PC-3 (cell line): ENCODE measurements around the gene AJAP1. TPM values are rescaled to one million over a fixed set of nuclear protein-coding genes. Genes with fewer than 3 reads are reported as not detected.

Source experiments
- ATAC-seq: fragments of 200-7000 bp; cut with Tn5 transposase; 2 replicates; pipeline ENCODE4 v1.9.1; 2020; ENCODE audit warnings: mild to moderate bottlenecking, moderate library complexity
- BruUV-seq: library from RNA; stranded (reverse); fragments of 400-500 nt; replicated peaks from 2 replicates; lab custom pipeline; 2021; lab: Mats Ljungman, UMichigan
- CTCF ChIA-PET: fragments of 300-600 bp; sonication (Branson Sonifier 250); formaldehyde crosslinking; loops from one replicate; lab custom pipeline; 2022; ENCODE audit warnings: antibody characterized with exemption; lab: Charles Lee
- POLR2A ChIA-PET: fragments of 300-600 bp; sonication (Branson Sonifier 250); formaldehyde crosslinking; loops from one replicate; lab custom pipeline; 2022; ENCODE audit warnings: antibody characterized with exemption; ENCODE audit not compliant: unreplicated experiment; lab: Charles Lee
- DNase-seq: peaks from one replicate; pipeline ENCODE4 v3.0.0-alpha.2; 2015
- H2AFZ ChIP-seq: fragments of 300-600 bp; sonication (generic); 2 replicates; pipeline ENCODE4 v1.6.0; 2016; ENCODE audit warnings: antibody characterized with exemption, low read length
- H3F3A ChIP-seq: fragments of 300-600 bp; sonication (generic); one replicate; pipeline ENCODE4 v1.6.0; 2017; ENCODE audit warnings: antibody characterized with exemption, low read length, control low read depth, mild to moderate bottlenecking; ENCODE audit not compliant: unreplicated experiment
- H3K27ac ChIP-seq: fragments of 300-600 bp; sonication (generic); 2 replicates; pipeline ENCODE4 v1.5.1; 2016; ENCODE audit warnings: mild to moderate bottlenecking, low read length
- H3K27me3 ChIP-seq: fragments of 300-600 bp; sonication (generic); 2 replicates; pipeline ENCODE4 v1.6.1; 2016; ENCODE audit warnings: low read length, mixed read lengths
- H3K36me3 ChIP-seq: fragments of 300-600 bp; sonication (generic); 2 replicates; pipeline ENCODE4 v1.6.1; 2016; ENCODE audit warnings: low read depth, mixed run types, low read length, mixed read lengths
- H3K4me1 ChIP-seq: fragments of 300-600 bp; sonication (generic); 2 replicates; pipeline ENCODE4 v1.5.1; 2016; ENCODE audit warnings: low read length; ENCODE audit not compliant: insufficient read depth
- H3K4me2 ChIP-seq: fragments of 300-600 bp; sonication (generic); 2 replicates; pipeline ENCODE4 v1.6.0; 2016; ENCODE audit warnings: low read length
- H3K4me3 ChIP-seq: fragments of 300-600 bp; sonication (generic); 2 replicates; pipeline ENCODE4 v1.5.1; 2016; ENCODE audit warnings: mild to moderate bottlenecking, low read length, mixed read lengths
- H3K79me2 ChIP-seq: fragments of 300-600 bp; sonication (generic); 2 replicates; pipeline ENCODE4 v1.6.1; 2017; ENCODE audit warnings: low read length, mixed read lengths
- H3K9ac ChIP-seq: fragments of 300-600 bp; sonication (generic); 2 replicates; pipeline ENCODE4 v1.6.0; 2016; ENCODE audit warnings: mild to moderate bottlenecking, low read length
- H3K9me2 ChIP-seq: fragments of 300-600 bp; sonication (generic); replicated peaks from 2 replicates; pipeline ENCODE4 v1.6.1; 2016; ENCODE audit warnings: mixed run types, low read length, mixed read lengths
- H3K9me3 ChIP-seq: fragments of 300-600 bp; sonication (generic); 2 replicates; pipeline ENCODE4 v1.6.1; 2016; ENCODE audit warnings: low read length, mixed read lengths
- H4K20me1 ChIP-seq: fragments of 300-600 bp; sonication (generic); 2 replicates; pipeline ENCODE4 v1.6.1; 2016; ENCODE audit warnings: low read length, mixed read lengths
- EZH2 ChIP-seq: fragments of 300-600 bp; sonication (generic); IDR thresholded peaks from one replicate; pipeline ENCODE4 v1.6.1; 2017; ENCODE audit warnings: antibody characterized with exemption, mild to moderate bottlenecking, low read length; ENCODE audit not compliant: unreplicated experiment
- EZH2phosphoT487 ChIP-seq: fragments of 300-600 bp; sonication (generic); IDR thresholded peaks from 2 replicates; pipeline ENCODE4 v1.6.1; 2018; ENCODE audit warnings: mild to moderate bottlenecking, antibody characterized with exemption, low read length, borderline replicate concordance
- intact Hi-C: fragments of 100-400 bp; cut with micrococcal nuclease; formaldehyde crosslinking; loops from 2 replicates; pipeline ENCODE4 v1.9.0; 2023
- total RNA-seq: library from RNA; depleted of rRNA; stranded (reverse); fragments of >200 nt; gene quantifications from 2 replicates; pipeline ENCODE4 v1.2.3, GENCODE V29; 2014
- TF ChIP-seq, protein P1 (sequence below): fragments of 300-600 bp; sonication (generic); conservative IDR thresholded peaks from 2 replicates; pipeline ENCODE4 v1.5.1; 2017; ENCODE audit warnings: antibody characterized with exemption, low read depth, mild to moderate bottlenecking, low read length

AJAP1 gene
- total RNA-seq, 1 experiment from 2014 or later = not detected

- no peak overlapping the region for H3K9ac ChIP-seq
- no TSS peak for BruUV-seq
- H3K4me1 ChIP-seq = no peaks in the 10 kb centered on the region
- POLR2A ChIA-PET = no interaction called here
- no peaks in the 10 kb centered on the region for H3F3A ChIP-seq
- H3K4me2 ChIP-seq = no peak overlapping the region
- no peak overlapping the region for H2AFZ ChIP-seq
- no peak overlapping the region for H3K27ac ChIP-seq
- no peaks in the 10 kb centered on the region for H4K20me1 ChIP-seq
- H3K27me3 ChIP-seq = peaks cover 48% of the 10 kb centered on the region
- no peaks in the 10 kb centered on the region for H3K9me3 ChIP-seq
- CTCF ChIA-PET = no interaction called here
- no peaks in the 10 kb centered on the region for H3K79me2 ChIP-seq
- H3K9me2 ChIP-seq = no peaks in the 10 kb centered on the region
- no peak for DNase-seq
- H3K4me3 ChIP-seq = no peak overlapping the region
- H3K36me3 ChIP-seq = no peaks in the 10 kb centered on the region
- no peak for TF ChIP-seq EZH2phosphoT487
- intact Hi-C loops = no loop called here
- ATAC-seq = no peak
Measured at GRCh38 chr1:4631321-4631720, 23.1 kb upstream of the AJAP1 start.

- no peak overlapping the region for H2AFZ ChIP-seq
- intact Hi-C loops = no loop called here
- TF ChIP-seq, protein P1, sequence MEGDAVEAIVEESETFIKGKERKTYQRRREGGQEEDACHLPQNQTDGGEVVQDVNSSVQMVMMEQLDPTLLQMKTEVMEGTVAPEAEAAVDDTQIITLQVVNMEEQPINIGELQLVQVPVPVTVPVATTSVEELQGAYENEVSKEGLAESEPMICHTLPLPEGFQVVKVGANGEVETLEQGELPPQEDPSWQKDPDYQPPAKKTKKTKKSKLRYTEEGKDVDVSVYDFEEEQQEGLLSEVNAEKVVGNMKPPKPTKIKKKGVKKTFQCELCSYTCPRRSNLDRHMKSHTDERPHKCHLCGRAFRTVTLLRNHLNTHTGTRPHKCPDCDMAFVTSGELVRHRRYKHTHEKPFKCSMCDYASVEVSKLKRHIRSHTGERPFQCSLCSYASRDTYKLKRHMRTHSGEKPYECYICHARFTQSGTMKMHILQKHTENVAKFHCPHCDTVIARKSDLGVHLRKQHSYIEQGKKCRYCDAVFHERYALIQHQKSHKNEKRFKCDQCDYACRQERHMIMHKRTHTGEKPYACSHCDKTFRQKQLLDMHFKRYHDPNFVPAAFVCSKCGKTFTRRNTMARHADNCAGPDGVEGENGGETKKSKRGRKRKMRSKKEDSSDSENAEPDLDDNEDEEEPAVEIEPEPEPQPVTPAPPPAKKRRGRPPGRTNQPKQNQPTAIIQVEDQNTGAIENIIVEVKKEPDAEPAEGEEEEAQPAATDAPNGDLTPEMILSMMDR = no peak
- TF ChIP-seq EZH2 = no peak
- no peak for TF ChIP-seq EZH2phosphoT487
- H3K4me1 ChIP-seq = no peaks in the 10 kb centered on the region
- no peak overlapping the region for H3K4me2 ChIP-seq
- DNase-seq = no peak
- no TSS peak for BruUV-seq
- H3K27me3 ChIP-seq = peaks cover 51% of the 10 kb centered on the region
- POLR2A ChIA-PET = no interaction called here
- H3K79me2 ChIP-seq = no peaks in the 10 kb centered on the region
- no peak overlapping the region for H3K27ac ChIP-seq
- H3K4me3 ChIP-seq = no peak overlapping the region
- ATAC-seq = no peak
- H4K20me1 ChIP-seq = no peaks in the 10 kb centered on the region
- H3F3A ChIP-seq = no peaks in the 10 kb centered on the region
- CTCF ChIA-PET = no interaction called here
- H3K36me3 ChIP-seq = no peaks in the 10 kb centered on the region
- no peaks in the 10 kb centered on the region for H3K9me2 ChIP-seq
- H3K9me3 ChIP-seq = no peaks in the 10 kb centered on the region
- H3K9ac ChIP-seq = no peak overlapping the region
Measured at GRCh38 chr1:4633346-4633745, 21.1 kb upstream of the AJAP1 start.

DNA sequence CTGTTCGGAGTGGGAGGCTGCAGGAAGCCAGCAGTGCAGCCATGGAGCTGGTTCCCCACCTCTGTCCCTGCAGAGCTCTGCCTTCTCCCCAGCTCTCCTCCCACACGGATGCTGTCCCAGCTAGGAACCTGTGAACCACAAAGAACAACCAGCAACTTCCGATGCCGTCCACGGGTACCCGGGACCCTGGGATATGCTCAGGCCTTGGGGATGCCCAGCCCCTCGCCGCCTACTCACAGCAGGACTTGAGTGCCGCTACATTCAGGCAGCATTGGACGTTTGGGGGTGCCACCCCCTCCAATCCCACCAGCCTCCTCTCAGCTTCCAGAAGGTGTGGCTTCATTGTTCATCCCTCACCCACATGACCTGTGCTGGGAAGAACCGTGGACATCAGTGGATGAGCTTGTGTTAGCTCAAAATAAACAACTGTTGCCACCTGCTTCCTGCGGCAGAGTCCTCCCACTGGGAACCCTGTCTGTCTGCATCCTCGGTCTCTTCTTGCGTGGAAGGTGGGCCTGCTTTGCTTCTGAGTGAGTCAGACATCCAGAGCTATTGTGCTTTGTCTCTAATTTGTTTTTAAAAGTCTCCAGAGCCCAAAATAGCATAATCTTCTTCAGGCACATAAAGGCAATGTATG, 20.1 kb upstream of the AJAP1 start:
- Histone ChIP-seq H3K36me3 (no peaks in the 10 kb centered on the region), H2AFZ (no peak overlapping the region), H3K4me2 (no peak overlapping the region), H3K4me1 (no peaks in the 10 kb centered on the region), H3K27ac (no peak overlapping the region), H3K9me2 (no peaks in the 10 kb centered on the region), H3K4me3 (no peak overlapping the region), H3K9ac (no peak overlapping the region), H4K20me1 (no peaks in the 10 kb centered on the region), H3K27me3 (peaks cover 56% of the 10 kb centered on the region), H3F3A (no peaks in the 10 kb centered on the region), H3K79me2 (no peaks in the 10 kb centered on the region), H3K9me3 (no peaks in the 10 kb centered on the region)
- intact Hi-C loops = no loop called here
- TF ChIP-seq, protein P1 = no peak
- TF ChIP-seq EZH2 (no peak), EZH2phosphoT487 (no peak)
- no TSS peak for BruUV-seq
- ATAC-seq (no peak), DNase-seq (no peak)
- ChIA-PET CTCF (no interaction called here), POLR2A (no interaction called here)
